ENCODE data around the gene HERC3. TPM values are rescaled to one million over a fixed set of nuclear protein-coding genes. Genes with fewer than 3 reads are reported as not detected.

HERC3 gene
- total RNA-seq, 1 donor from 2014 or later, result 32.9 TPM

GRCh38 chr4:88674979-88675378, 82.7 kb downstream of the HERC3 start:
- Histone ChIP-seq H3K36me3 (peaks cover 0 to 30% of the 10 kb centered on the region in 2 donors), H3K4me1 (no peaks in the 10 kb centered on the region), H3K27me3 (no peaks in the 10 kb centered on the region), H3K9me3 (no peaks in the 10 kb centered on the region), H3K27ac (no peak overlapping the region), H3K4me3 (no peak overlapping the region)
- no peak for TF ChIP-seq POLR2AphosphoS5 (IDR thresholded peaks at IDR 0.05; ENCODE audit: insufficient read depth in 1 of 2, low read depth in 1 of 2)
- no peak for TF ChIP-seq CTCF (IDR thresholded peaks at IDR 0.05)
- no peak for TF ChIP-seq POLR2A (IDR thresholded peaks at IDR 0.05)
- DNase-seq (ENCODE audit: extremely low spot score in 2 of 2), result no peak
- intact Hi-C loops (cut with DNase I), result no loop called here

- H3K36me3 ChIP-seq, result peaks cover 0 to 31% of the 10 kb centered on the region in 2 donors
- TF ChIP-seq POLR2AphosphoS5 (IDR thresholded peaks at IDR 0.05; ENCODE audit: insufficient read depth in 1 of 2, low read depth in 1 of 2), result no peak
- TF ChIP-seq CTCF (IDR thresholded peaks at IDR 0.05), result no peak
- TF ChIP-seq POLR2A (IDR thresholded peaks at IDR 0.05), result no peak
- intact Hi-C loops (cut with DNase I), result no loop called here
- no peak overlapping the region for H3K27ac ChIP-seq
- no peaks in the 10 kb centered on the region for H3K27me3 ChIP-seq
- DNase-seq (ENCODE audit: extremely low spot score in 2 of 2), result no peak
- no peaks in the 10 kb centered on the region for H3K4me1 ChIP-seq
- no peak overlapping the region for H3K4me3 ChIP-seq
- H3K9me3 ChIP-seq, result no peaks in the 10 kb centered on the region
These were observed 83.3 kb downstream of the HERC3 start for GRCh38 chr4:88675543-88675942.

GRCh38 chr4:88681209-88681608, 88.9 kb downstream of the HERC3 start:
- Histone ChIP-seq H3K27ac (no peak overlapping the region), H3K27me3 (no peaks in the 10 kb centered on the region), H3K4me3 (no peak overlapping the region), H3K36me3 (peaks cover 0 to 48% of the 10 kb centered on the region in 2 donors), H3K9me3 (no peaks in the 10 kb centered on the region), H3K4me1 (no peaks in the 10 kb centered on the region)
- intact Hi-C loops (cut with DNase I), result no loop called here
- no peak for DNase-seq (ENCODE audit: extremely low spot score in 2 of 2)
- no peak for TF ChIP-seq CTCF (IDR thresholded peaks at IDR 0.05)

- Histone ChIP-seq H3K9me3 (no peaks in the 10 kb centered on the region), H3K27me3 (no peaks in the 10 kb centered on the region), H3K27ac (no peak overlapping the region), H3K36me3 (peaks cover 0 to 14% of the 10 kb centered on the region in 2 donors), H3K4me3 (no peak overlapping the region), H3K4me1 (no peaks in the 10 kb centered on the region)
- TF ChIP-seq POLR2AphosphoS5 (IDR thresholded peaks at IDR 0.05; ENCODE audit: insufficient read depth in 1 of 2, low read depth in 1 of 2) (no peak), POLR2A (IDR thresholded peaks at IDR 0.05) (no peak)
- intact Hi-C loops (cut with DNase I), result no loop called here
- no peak for DNase-seq (ENCODE audit: extremely low spot score in 2 of 2)
These were observed 98.1 kb downstream of the HERC3 start for GRCh38 chr4:88690355-88690754.

GRCh38 chr4:88693792-88694191, 101.5 kb downstream of the HERC3 start:
- no peak for DNase-seq (ENCODE audit: extremely low spot score in 2 of 2)
- Histone ChIP-seq H3K27me3 (no peaks in the 10 kb centered on the region), H3K9me3 (no peaks in the 10 kb centered on the region), H3K36me3 (peaks cover 0 to 6% of the 10 kb centered on the region in 2 donors), H3K27ac (no peak overlapping the region), H3K4me3 (no peak overlapping the region), H3K4me1 (no peaks in the 10 kb centered on the region)
- intact Hi-C loops (cut with DNase I), result no loop called here
- TF ChIP-seq CTCF (IDR thresholded peaks at IDR 0.05) (no peak), POLR2A (IDR thresholded peaks at IDR 0.05) (no peak)

- Histone ChIP-seq H3K27me3 (no peaks in the 10 kb centered on the region), H3K9me3 (no peaks in the 10 kb centered on the region), H3K36me3 (no peaks in the 10 kb centered on the region), H3K4me1 (no peaks in the 10 kb centered on the region), H3K27ac (peak overlapping the region; percentile 82), H3K4me3 (peak overlapping the region; percentile 60 to 62)
- no peak for TF ChIP-seq CTCF (IDR thresholded peaks at IDR 0.05)
- no peak for TF ChIP-seq POLR2AphosphoS5 (IDR thresholded peaks at IDR 0.05; ENCODE audit: insufficient read depth in 1 of 2, low read depth in 1 of 2)
- intact Hi-C loops (cut with DNase I), result no loop called here
- no peak for DNase-seq (ENCODE audit: extremely low spot score in 2 of 2)
These were observed 104.3 kb downstream of the HERC3 start for GRCh38 chr4:88696630-88697029.
